Measurements from ENCODE around the gene NKX1-1.

- TF ChIP-seq GATA3 (IDR thresholded peaks at IDR 0.05; ENCODE audit: low read depth, low read length) (no peak), GATA2 (IDR thresholded peaks at IDR 0.05; ENCODE audit: low read depth, low read length) (no peak)
Measured at GRCh38 chr4:1408418-1408817, 2.2 kb upstream of the NKX1-1 start.

Data from SH-SY5Y (cell line).